HG03565 (cell line): ENCODE measurements around the gene PBOV1.
"Not testable (repeated sequence)": the region's sequence is repeated elsewhere in the genome, so short reads cannot be mapped to it uniquely, and the experiment has no call there.

Experiments
- ATAC-seq: cut with Tn5 transposase; IDR thresholded peaks from one replicate; pipeline ENCODE4 v1.9.1; 2021; ENCODE audit warnings: mild to moderate bottlenecking, moderate library complexity; ENCODE audit not compliant: unreplicated experiment

Gene PBOV1

DNA sequence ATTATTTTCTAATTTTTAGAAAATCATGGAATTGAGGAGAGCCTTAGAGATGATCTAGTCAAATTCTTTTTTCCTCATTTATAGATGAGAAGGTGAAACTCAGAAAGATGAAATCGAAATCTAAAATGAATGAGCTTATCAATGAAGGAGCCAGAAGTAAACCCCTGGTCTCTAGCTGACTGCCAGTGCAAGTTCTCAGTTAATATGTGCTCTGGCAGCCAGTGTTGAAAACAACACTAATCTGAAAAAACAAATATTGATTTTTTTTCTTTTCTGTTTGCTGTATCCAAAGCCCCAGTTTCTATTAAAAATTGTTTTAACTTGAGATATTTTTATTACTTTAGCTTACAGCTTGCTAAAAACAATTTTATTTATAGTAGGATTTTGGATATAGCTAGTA, 21.5 kb upstream of the PBOV1 start:
- ATAC-seq, result no peak

DNA sequence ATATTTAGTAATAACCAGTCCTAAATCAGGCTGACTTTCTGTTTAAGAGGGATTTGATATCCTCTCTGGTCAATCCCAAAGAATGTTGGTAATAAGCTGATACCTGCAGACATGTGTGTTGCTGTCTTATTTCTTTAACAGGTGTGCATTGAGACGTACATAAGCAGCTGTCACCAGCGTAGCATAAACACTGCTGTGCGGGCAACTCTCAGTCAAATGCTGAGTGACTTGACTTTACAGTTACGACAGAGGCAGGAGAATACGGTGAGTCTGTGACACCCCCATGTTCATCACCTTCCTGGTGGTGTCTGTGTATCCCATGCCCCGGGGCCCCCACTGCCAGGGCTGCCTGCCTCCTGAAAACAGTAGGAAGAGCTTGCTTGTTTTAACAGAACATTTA, 20.1 kb upstream of the PBOV1 start:
- no peak for ATAC-seq

DNA sequence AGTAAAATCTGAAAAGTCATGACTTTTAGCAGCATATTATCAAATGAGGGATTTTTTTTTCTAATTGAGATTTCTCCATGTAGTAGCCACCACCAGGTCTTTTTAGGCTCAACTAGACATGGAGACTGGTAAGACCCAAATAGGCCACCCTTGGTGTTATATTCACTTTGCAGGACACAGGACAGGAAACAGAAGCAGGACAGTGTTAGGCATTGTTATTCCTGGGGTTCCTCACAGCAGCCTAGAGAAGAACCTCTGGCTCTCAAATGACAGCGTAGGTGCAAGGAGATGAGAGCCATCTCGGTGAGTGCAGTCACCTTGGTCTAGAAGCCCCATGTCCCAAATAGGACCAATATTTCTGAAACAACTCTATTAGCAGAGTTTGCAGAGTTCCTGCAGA, 19.2 kb upstream of the PBOV1 start:
- ATAC-seq, result no peak

DNA sequence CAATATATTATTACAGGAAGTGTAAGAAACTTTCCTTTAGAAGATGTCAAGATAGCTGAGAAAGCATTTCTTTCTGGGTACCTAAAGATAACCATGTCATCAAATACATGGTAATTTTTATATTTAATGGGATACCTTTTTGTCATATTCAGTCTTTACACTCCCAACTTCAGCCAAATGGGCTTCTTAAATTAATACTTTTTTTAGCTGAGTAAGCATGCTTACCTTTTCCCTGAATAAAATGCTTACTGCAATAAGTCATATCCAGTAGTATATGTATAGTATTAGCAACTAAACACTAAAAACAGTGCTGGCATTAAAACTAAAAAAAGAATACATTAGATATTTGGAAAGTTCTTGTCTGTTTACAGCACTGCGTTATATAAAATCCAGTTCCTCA, 17.4 kb upstream of the PBOV1 start:
- ATAC-seq, result no peak

DNA sequence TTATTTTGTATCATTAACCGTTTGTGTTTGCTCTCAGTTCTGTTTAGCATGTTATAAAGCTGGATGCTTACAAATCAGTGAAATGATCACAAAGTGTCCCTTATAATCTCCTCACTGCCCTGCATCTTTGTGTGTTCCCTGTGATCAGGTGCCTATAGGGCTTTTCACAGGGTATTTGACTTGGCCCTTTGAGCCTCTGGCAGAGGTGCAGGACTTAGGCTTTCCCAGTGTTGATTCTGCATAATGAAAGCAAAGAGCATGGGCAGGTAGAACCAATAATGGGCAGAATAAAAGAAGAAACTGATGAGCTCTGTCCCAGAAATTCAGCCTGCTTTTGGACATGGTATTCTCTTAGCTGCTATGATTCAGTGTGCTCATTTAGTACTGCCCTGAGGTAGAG, 16.9 kb upstream of the PBOV1 start:
- no peak for ATAC-seq

DNA sequence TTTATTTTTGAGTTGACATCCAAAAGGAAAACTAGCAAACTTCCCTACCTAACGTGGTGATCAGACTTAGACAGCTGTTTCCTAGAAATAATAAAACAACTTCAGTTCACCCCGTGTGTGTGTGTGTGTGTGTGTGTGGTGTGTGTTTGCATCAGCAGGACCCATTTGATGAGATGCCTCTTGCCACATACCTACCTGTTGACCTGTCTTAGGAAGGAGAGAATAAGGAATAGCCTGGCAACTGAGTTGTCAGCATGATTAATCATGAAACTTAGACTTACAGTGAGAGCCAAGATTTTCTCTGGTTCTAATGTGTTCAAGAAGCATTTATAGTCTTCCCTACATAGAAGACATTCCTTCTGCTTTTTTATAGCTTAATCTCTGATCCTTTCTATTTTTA, 16.1 kb upstream of the PBOV1 start:
- no peak for ATAC-seq

DNA sequence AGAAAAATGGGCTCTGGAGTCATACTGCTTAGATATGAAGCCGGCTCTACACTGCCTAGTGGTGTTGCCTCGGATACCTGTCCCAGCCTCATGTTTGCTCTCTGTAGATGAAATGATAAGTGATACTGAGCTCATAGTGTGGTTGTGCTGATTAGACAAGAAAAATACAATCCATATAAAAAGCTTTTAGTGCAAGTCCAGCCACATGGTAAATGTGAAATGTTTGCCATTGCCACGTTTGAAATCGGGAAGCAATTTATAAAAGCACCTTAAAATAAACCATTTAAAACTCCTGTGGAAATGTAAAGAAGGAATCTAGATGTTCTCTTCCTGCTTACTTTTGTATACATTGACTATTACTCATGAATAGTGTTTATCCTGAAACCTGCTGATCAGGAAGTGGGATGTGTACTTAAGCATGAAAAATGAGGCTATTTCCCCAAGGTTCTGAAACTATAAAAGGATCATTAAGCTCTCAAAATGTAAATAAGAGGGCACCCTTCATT, 13.1 kb upstream of the PBOV1 start:
- no peak for ATAC-seq

DNA sequence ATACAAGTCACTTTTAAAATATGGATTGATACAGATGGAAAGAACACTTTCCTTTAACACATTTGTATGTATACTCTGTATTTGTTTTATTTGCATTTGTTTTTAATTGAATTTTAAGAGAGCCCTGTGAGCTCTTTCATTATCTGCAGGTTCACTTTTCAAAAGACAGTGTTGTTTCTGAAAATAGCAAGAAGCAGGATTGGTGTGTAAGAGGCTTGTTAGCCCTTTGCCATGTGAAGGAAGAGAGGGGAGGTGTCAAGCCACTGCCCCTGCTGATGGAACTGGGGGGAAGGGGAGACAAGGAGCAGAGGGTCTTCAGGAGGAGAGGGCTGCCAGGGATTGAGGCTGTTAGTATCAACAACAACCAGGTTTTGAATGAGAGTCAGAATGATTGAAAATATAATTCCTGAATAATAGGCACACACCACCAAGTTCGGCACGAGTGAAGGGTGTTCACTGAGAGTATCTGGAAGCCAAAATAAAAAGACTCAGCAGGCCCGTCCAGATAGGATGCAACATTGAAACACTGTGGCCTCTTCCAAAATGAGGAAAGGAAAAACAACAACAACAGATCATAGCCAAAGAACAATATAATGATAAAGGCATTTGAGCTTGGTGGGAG, 12.6 kb upstream of the PBOV1 start:
- no peak for ATAC-seq

DNA sequence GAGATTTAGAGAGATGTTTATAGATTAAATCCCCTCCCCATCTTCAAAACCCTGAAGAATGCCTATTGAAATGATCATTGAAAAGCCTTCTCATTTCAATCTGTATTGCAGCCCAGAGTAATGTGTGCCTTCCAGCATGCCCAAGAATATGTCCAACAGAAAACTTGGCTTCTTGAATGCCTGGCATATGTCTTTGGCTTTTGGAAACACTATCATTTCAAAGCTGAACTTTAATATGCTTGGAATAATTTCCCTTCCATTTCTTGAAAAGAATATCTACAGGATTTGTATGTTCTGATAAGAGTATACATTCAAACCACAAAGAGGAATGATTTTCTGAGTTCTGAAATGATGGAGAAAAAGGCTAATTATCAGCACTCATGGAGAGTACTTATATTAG, 11.9 kb upstream of the PBOV1 start:
- no peak for ATAC-seq

DNA sequence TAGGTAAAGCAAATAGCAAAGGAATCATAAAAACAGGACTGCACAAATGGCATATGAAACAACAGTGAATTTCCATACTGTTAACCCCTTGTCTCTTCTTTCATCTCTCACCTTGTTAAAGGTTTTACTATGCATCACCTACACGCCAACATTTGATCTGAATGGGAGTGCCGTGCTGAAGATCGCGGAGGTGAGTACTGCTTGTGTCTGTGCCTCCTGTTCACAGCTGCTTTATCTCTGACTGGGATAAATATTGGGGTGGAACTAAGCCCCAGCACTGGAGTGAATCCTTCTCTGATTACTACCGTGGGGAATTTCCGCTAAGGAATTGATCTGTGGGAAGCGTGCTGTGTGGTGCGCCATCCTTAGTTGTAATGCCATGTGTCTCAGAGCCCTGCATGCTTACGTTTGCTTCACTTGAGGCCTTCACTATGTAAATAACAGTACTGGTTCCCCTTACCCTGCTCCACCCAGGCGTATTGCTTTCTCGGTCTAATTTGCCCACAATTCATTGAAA, 11.4 kb upstream of the PBOV1 start:
- no peak for ATAC-seq

DNA sequence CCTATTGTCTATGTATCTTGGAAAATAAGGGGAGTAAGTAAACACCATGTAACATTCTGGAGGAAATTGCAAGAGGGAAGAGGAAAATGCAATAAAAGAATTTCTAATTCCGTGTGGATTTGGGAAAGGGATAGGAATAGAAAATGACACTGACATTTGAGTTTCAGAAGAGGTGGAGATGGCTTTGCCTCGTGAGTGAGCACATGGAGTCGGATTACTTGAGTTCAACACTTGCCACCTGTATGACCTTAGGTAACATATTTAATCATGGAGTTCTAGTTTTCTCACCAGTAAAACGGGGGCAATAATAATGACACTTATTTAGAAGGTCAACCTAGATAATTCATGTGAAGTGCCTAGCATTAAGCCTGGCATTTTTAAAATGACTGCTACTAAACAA, 10.8 kb upstream of the PBOV1 start:
- ATAC-seq, result no peak

DNA sequence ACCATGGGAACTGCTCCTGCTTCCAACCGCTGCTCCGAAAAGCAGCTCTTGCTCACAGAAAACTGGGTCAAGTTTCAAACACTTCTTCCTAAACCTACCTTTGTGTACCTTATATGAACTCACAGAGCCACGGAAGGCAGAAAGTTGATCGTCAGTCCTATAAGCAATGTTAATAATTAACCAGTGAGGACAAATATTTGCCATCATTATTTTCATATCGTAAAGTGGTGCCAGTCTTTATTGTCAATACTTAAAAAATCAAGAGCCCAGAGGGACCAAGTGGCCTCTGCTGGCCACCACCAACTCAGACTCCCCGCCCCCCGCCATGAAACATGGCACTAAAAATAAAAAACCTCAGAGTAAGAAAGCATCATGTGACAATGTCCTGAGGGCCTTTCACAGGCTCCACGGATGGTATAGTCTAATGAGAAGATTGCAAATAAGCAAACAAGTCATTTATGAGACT, 9.1 kb upstream of the PBOV1 start:
- no peak for ATAC-seq

DNA sequence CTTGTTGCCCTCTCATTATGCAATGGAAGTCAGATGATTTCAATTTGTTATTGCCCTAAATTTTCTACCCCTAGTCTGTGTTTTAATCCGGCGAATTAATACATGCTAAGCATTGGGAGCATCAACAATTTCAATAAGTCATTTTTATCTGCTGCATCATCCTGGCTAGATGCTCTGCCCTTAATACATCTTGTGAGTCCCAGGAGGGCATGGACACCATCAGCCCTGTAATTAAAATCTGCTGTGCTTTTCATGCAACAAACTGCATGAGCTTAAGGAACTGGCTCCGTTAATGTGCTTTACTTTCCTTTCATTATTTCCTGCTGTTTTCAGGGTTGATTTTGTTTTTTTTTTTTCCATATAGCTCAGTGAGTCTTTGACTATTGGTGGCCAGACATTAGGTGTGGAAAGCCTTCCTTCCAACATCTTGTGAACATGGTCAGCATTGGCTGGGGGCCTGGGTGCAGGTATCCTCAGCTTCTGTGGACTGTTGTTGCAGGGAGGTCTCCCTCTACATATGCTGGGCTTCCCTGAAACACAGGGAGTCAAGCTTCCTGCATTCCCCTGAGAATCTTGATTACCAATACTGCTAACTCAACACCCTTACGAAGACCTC, 8.5 kb upstream of the PBOV1 start:
- no peak for ATAC-seq

DNA sequence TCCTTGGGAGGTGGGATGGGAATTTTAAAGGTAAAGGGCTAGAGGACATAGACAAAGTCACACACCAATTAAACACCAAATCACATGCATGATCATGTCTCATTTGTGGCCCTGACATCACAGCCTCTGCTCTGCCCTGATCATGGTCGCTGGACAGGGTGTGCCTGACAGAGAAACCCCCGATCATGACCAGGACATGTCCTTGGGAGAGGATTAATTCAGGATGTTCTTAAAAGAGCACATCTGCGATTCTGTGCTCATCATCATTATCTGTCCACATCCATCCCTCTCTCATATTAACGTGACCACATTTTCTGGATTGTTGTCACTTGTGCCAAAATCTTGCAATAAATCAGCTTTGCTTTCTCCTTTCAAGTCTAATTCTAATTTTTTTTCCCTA, 7.7 kb upstream of the PBOV1 start:
- no peak for ATAC-seq

DNA sequence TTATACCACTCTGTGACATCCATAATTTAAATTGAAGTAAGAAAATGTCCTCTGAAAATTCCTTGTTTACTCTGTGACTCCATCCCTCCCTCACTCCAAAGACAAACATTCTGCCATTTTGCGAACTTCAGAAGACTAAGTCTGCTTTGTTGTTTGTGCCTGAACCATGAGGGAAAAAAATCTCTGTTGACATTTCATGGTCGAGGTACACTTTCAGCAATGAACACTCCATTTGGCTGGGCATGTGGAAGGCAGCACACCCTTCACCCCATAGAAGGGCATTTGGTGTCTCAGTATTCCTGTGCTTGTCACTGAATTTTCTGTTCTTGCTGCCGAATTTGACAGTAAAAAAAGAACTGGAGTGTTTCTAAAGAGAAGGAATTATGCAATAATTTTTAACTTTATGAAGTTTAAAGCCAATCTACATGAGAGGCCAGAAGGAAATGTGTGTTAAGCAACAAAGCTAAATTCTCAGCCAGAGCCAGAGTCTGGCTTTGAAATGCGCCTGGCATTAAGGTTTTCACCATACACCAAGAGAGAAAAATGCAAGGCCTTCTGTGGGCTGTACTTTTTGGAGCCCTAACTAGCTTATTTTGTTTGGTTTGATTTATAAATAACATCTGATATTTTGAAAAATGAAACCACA, 4.7 kb upstream of the PBOV1 start:
- ATAC-seq, result no peak

DNA sequence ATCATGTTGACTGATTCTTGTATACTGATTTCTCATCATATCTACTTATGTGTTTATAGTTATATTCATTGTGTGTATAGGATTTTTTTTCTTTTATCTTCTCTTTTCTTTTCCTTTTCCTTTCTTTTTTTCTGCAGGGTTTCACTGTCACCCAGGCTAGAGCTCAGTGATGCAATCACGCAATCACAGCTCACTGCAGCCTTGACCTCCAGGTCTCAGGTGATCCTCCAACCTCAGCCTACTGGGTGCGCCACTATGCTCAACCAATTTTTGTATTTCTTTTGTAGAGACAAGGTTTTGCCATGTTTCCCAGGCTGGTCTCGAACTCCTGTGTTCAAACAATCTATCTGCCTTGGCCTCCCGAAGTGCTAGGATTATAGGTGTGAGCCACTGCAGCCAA, 1.6 kb upstream of the PBOV1 start:
- no peak for ATAC-seq

DNA sequence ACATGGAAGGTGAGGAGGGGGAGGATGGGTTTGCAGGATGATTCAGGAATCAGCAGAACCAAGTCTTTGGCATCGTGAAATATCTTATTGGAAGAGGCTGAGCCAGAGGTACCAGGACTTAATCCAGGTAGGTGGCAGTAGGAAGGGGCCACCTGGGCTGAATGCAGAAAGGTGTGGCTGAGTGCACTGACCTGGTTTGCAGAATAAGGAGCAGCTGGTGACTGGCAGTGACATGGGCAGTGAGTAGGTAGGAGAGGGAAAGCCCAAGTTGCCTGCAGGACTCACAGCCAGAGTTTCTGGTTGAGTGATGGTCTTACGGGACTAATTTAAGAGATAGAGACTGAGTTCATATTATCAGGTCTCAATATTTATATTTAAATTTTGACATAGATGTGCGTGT, 1.1 kb upstream of the PBOV1 start:
- ATAC-seq, result no peak

DNA sequence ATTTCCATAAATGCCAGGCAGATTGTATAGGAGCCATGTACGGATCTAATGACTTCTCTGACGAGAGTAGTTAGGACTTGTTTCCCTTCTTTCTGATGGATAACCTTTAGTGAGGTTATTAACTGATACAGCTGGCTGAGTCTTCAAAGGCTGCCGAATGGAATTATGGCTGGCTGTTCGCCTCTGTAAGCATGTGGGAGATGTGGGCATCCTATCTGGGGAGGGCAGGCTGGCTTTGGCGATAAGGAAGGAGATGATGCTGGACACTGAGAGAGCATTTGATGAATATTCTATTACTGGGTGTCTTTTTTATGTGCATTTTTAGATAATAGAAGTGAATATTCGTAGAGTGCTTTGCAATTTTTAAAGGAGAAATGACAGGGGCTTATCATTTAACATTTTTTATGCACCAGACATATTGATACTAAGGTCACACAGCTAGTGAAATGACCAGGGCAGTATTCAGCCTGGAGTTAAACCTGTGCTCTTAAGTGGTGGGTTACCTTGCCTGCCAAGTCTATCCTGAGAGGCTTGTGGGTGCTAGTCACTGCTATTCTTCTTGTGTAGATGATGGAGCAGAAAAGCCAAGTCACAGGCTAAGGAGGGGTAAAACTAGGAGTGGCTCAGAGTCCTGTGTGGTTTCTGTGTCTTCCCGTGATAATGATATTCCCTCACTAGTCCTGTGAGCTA, 3.1 kb downstream of the PBOV1 start:
- no peak for ATAC-seq

DNA sequence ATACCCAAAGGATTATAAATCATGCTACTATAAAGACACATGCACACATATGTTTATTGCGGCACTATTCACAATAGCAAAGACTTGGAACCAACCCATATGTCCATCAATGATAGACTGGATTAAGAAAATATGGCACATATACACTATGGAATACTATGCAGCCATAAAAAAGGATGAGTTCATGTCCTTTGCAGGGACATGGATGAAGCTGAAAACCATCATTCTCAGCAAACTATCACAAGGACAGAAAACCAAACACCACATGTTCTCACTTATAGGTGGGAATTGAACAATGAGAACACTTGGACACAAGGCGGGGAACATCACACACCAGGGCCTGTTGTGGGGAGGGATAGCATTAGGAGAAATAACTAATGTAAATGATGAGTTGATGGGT, 5.8 kb downstream of the PBOV1 start:
- ATAC-seq, result not testable (repeated sequence)

DNA sequence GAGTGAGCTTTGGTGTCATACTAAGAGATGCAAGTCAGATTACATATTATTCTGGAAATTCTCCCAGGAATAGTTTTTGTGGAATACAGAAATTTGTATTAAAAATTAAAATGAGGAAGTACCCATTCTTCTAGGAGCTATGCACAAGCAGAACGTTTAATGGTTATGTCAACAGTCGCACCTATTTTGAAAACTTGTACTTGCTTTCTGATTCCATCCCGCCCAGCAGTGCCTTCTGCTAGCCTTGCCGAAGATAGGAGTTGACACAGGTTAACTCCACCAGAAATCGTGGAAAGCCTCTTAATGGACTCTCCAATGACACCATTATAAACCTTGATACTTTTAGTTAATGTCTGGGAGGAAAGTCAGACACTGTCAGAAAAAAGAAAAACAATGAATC, 6.7 kb downstream of the PBOV1 start:
- ATAC-seq, result no peak

DNA sequence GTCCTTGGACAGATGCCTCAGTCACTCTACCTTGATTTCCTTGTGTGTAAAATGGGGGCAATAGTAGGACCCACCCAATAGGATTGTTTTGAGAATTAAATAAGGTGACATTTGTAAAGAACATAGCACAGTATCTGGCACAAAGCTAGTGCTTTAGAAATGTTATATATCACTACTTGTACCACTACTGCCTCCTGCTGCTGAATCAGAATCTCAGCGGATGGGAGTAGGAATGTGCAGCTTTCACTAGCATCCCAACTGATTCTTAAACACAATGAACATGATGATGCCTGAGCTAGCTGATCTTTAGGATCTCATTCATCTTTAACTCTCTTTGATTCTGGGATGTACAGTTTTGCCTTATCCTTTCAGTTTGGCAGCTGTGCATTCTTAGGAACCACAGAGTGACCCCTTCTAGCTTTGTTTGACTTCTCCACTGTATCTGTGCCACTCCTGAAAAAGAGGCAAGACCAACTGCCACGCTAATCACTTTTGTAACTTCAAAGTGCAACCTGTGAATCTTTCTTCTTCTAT, 7.2 kb downstream of the PBOV1 start:
- ATAC-seq, result no peak
